Neural progenitor cell (in vitro differentiated cells): ENCODE data around the gene RPS6KB2.

Source experiments
- CTCF ChIP-seq: fragments of 200-600 bp; sonication (generic); IDR thresholded peaks from 2 replicates; pipeline ENCODE4 v1.5.1; 2017; ENCODE audit warnings: antibody characterized with exemption, mild to moderate bottlenecking
- EZH2phosphoT487 ChIP-seq: fragments of 200-600 bp; sonication (generic); IDR thresholded peaks from 2 replicates; pipeline ENCODE4 v1.6.1; 2017; ENCODE audit warnings: antibody characterized with exemption

DNA sequence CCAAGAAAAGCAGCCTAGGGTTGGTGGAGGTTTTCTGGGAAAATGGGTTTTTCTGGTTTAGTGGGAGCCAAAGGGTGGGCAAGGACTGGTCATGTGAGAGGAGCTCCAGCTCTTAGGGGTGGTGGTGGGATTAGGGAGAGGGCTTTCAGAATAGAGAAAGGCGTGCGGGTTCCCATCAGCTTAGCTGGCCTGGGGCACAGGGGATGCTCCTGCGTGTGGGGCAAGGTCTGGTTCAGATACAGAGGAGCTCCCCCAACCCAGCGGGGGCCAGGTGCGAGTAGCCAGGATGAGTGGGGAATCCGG lies 40.1 kb downstream of the RPS6KB2 start:
- TF ChIP-seq CTCF (no peak), EZH2phosphoT487 (no peak)
